Astrocyte of the hippocampus (primary cell): ENCODE data around the gene EFHC1.
"Not testable (repeated sequence)": the region's sequence is repeated elsewhere in the genome, so short reads cannot be mapped to it uniquely, and the experiment has no call there.

Experiments used
- DNase-seq: peaks from one replicate; pipeline ENCODE4 v3.0.0; 2011; ENCODE audit warnings: low read depth, low spot score

Gene EFHC1

GRCh38 chr6:52399511-52400312 is 20.4 kb upstream of the EFHC1 start:
- DNase-seq, result peak; percentile 76

GRCh38 chr6:52400313-52401041 is 19.7 kb upstream of the EFHC1 start:
- DNase-seq, result no peak

GRCh38 chr6:52403086-52403485 is 17.1 kb upstream of the EFHC1 start:
- DNase-seq, result no peak

- no peak for DNase-seq
These were observed 16.5 kb upstream of the EFHC1 start for GRCh38 chr6:52403627-52404026.

GRCh38 chr6:52405243-52405642 is 14.9 kb upstream of the EFHC1 start:
- DNase-seq, result no peak

- peak; percentile 63 for DNase-seq
These were observed 12.7 kb upstream of the EFHC1 start for GRCh38 chr6:52407467-52407866.

GRCh38 chr6:52409499-52409898 is 10.6 kb upstream of the EFHC1 start:
- DNase-seq, result no peak

- DNase-seq, result no peak
These were observed 9.2 kb upstream of the EFHC1 start for GRCh38 chr6:52410979-52411378.

GRCh38 chr6:52411911-52412310 is 8.2 kb upstream of the EFHC1 start:
- no peak for DNase-seq

GRCh38 chr6:52415333-52415732 is 4.8 kb upstream of the EFHC1 start:
- DNase-seq, result no peak

- DNase-seq, result no peak
These were observed 4.1 kb upstream of the EFHC1 start for GRCh38 chr6:52415917-52416628.

GRCh38 chr6:52416629-52417151 is 3.5 kb upstream of the EFHC1 start:
- DNase-seq, result peak; percentile 80

GRCh38 chr6:52417675-52418111 is 2.4 kb upstream of the EFHC1 start:
- DNase-seq, result peak; percentile 78

- DNase-seq, result no peak
These were observed 1.5 kb upstream of the EFHC1 start for GRCh38 chr6:52418606-52419005.

GRCh38 chr6:52420668-52421358 is 671 bp downstream of the EFHC1 start:
- peak; percentile 53 for DNase-seq

GRCh38 chr6:52422156-52422555 is 2.0 kb downstream of the EFHC1 start:
- no peak for DNase-seq

- no peak for DNase-seq
These were observed 3.3 kb downstream of the EFHC1 start for GRCh38 chr6:52423448-52423847.

GRCh38 chr6:52423971-52424381 is 3.8 kb downstream of the EFHC1 start:
- peak; percentile 92 for DNase-seq

- no peak for DNase-seq
These were observed 4.4 kb downstream of the EFHC1 start for GRCh38 chr6:52424513-52424912.

GRCh38 chr6:52426667-52427066 is 6.5 kb downstream of the EFHC1 start:
- DNase-seq, result no peak

- not testable (repeated sequence) for DNase-seq
These were observed 13.2 kb downstream of the EFHC1 start for GRCh38 chr6:52433294-52433693.
